Nephron (organoid): ENCODE measurements around the gene PILRA.

ENCODE experiments used
- H3K27ac Mint-ChIP-seq, 3 experiments: 2 replicates each; pipeline ENCODE4 v1.8.0; 2020; ENCODE audit warnings: mixed read lengths in 3 of 3, mild to moderate bottlenecking in 2 of 3, moderate library complexity in 1 of 3
- H3K27me3 Mint-ChIP-seq: 2 replicates; pipeline ENCODE4 v1.8.0; 2021; ENCODE audit warnings: low read depth, mild to moderate bottlenecking, moderate library complexity, mixed read lengths
- H3K36me3 Mint-ChIP-seq: 2 replicates; pipeline ENCODE4 v1.8.0; 2020; ENCODE audit warnings: low read depth, mixed read lengths
- H3K4me1 Mint-ChIP-seq: 2 replicates; pipeline ENCODE4 v1.8.0; 2020; ENCODE audit warnings: mixed read lengths
- H3K4me3 Mint-ChIP-seq, 3 experiments: 2 replicates each; pipeline ENCODE4 v1.8.0; 2020; ENCODE audit warnings: mild to moderate bottlenecking in 3 of 3, mixed read lengths in 3 of 3, moderate library complexity in 2 of 3
- H3K9me3 Mint-ChIP-seq: 2 replicates; pipeline ENCODE4 v1.8.0; 2020; ENCODE audit warnings: mixed read lengths
- TF ChIP-seq, protein P1 (sequence below), 3 experiments: fragments of 200-600 bp; sonication (generic); IDR thresholded peaks; one replicate each; pipeline ENCODE4 v1.5.0; 2021; ENCODE audit warnings: antibody characterized with exemption in 3 of 3; ENCODE audit not compliant: unreplicated experiment in 3 of 3

The PILRA gene

DNA sequence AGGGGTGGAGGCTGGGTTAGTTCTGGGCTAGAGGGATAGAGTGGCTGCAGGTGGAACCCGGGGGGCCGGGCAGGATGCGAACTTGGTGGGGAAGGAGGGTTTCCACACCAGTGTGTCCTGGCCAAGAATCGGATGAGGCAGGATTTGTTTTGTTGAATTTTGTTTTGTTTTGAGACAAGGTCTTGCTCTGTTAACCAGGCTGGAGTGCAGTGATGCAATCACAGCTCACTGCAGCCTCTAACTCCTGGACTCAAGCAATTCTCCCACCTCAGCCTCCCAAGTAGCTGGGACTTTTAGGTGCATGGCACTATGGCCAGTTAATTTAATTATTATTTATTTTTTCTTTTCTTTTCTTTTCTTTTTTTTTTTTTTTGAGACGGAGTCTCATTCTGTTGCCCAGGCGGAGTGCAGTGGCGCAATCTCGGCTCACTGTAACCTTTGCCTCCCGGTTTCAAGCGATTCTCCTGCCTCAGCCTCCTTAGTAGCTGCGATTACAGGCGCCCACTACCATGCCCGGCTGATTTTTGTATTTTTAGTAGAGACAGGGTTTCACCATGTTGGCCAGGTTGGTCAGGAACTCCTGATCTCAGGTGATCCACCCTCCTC lies 76.0 kb downstream of the PILRA start:
- Mint-ChIP-seq H3K4me3 (peak overlapping the region; percentile 3 to 72 (median 69)), H3K36me3 (no peaks in the 10 kb centered on the region), H3K27me3 (no peaks in the 10 kb centered on the region), H3K27ac (peak overlapping the region in 1 of 3 experiments; percentile 48), H3K4me1 (no peaks in the 10 kb centered on the region), H3K9me3 (no peaks in the 10 kb centered on the region)
- TF ChIP-seq, protein P1, sequence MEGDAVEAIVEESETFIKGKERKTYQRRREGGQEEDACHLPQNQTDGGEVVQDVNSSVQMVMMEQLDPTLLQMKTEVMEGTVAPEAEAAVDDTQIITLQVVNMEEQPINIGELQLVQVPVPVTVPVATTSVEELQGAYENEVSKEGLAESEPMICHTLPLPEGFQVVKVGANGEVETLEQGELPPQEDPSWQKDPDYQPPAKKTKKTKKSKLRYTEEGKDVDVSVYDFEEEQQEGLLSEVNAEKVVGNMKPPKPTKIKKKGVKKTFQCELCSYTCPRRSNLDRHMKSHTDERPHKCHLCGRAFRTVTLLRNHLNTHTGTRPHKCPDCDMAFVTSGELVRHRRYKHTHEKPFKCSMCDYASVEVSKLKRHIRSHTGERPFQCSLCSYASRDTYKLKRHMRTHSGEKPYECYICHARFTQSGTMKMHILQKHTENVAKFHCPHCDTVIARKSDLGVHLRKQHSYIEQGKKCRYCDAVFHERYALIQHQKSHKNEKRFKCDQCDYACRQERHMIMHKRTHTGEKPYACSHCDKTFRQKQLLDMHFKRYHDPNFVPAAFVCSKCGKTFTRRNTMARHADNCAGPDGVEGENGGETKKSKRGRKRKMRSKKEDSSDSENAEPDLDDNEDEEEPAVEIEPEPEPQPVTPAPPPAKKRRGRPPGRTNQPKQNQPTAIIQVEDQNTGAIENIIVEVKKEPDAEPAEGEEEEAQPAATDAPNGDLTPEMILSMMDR (IDR thresholded peaks at IDR 0.05; ENCODE audit: unreplicated experiment in 3 of 3): no peak
